CD4-positive, alpha-beta T cell treated with Interleukin-1 beta for 1 hour (primary cell): Measurements from ENCODE around the gene EFS.
"Not testable (repeated sequence)": the region's sequence is repeated elsewhere in the genome, so short reads cannot be mapped to it uniquely, and the experiment has no call there.

Experiments
- DNase-seq, 2 donors: peaks; one replicate each; pipeline ENCODE4 v3.0.0-alpha.2; 2020 to 2022

EFS gene

DNA sequence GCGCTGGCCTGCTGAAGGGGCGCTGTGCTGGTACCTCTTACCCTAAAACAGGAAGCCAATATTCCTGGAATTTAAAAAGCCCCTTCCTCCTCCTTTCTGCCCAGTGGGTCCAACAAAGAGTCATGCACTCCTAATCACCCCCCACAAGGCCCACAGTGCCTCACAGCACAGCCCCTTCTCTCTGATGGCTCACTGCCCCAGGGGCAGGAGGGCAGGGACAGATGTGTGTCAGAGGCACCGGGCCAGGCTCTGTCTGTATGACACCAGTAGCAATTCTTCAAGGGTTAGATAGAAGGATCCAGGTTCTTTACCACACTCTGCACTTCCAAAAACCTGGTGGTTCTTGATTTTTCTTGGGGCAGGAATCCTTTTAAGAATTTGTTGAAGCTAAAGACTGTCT lies 34.2 kb upstream of the EFS start:
- DNase-seq: no peak

DNA sequence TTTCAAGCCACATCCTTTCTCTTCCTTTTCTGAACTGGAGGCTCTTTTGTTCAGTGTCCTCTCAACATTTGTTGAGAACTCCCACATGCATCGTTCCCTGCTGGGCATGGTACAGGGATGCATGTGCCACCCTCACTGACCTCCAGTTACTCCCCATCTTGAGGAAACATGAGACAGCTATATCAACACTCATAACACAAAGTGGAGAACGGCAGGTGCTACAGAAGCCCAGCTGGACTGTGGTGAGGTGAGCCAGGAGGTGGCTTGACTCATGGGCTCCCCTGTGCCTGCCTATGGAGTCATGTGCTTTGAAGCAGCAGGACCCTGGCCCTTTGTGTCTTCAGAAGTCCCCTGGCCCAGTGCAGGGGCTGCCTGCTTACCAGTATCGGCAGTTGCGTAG lies 33.4 kb upstream of the EFS start:
- DNase-seq: no peak

DNA sequence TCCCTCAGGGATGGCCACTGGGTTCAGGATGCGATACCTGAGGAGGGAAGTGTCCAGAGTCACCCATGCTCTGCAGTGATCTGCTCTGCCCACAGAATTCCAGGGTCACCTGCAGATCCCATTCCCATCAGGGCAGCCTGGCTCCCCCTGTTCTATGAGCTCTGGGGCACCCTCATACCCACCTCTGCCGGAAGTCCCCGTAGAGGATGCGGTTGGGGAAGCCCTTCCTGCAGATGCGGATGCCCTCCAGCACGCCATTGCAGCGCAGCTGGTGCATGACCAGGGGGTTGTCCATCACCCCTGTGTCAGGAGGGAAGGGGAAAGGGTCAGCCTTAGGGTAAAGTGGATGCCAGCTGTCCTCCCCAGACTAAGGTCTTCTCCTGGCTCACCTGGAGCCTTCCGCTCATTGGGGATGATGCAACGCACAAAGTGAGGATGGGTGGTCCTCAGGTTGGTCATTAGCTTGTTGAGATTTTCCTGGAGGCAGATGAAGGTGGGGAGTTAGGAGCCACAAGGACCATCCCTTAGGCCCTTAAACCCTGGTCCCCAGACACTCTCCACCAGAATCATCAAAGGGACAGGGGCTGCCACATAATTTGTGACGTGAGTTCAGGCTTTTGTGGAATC lies 31.9 kb upstream of the EFS start:
- no peak for DNase-seq

DNA sequence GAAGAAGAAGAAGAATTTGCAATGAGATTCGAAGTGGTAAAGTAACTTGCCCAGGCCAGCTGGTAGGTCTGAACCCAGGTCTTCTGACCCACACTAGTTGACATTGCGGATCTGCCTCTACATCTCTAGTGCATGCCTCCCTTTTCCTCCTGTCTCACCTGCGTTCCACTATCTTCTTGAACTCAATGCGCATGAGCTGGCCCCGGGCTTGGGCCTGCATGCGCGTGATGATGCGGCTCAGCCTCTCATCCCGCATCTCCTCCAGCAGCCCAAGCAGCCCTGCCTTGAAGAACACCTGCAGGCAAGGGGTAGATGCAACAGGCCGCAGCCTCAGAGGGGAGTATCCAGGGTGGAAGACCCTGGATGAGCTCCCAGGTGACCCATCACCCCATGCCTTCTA lies 31.2 kb upstream of the EFS start:
- DNase-seq: no peak

DNA sequence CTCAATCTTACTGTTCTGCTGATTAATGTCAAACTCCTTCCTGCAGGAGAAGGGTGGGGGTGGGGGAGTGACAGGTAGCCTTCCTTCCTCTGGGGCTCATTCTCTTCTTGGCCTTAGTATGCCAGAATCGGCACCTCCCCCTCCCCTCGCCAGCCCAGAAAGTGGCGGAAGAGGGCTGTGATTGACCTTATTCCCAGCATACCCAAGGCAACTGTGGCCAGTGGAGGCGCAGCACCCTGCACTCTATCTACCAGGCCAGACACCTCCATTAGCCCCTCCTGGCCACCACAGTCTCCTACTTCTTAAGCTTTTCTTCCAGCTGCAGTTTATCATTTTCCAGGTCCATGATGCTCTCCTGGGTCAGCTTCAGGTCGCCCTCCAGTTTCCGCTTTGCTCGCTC lies 27.6 kb upstream of the EFS start:
- DNase-seq: no peak

DNA sequence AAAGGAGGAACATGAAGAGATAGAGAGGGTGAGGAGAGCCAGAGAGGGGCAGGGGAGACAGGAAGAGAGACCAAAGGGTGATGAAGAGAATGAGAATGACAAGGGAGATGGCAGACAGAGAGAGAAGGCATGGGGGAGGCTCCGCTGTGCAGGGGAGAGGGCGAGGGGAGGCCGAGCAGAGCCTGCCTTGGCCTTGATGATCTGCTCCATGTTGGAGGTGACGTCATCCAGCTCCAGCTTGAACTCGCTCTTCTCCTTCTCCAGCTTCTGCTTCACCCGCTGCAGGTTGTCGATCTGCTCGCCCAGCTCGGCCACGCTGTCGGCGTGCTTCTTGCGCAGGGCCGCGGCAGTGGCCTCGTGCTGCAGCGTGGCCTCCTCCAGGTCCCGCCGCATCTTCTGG lies 24.9 kb upstream of the EFS start:
- DNase-seq: not testable (repeated sequence)

DNA sequence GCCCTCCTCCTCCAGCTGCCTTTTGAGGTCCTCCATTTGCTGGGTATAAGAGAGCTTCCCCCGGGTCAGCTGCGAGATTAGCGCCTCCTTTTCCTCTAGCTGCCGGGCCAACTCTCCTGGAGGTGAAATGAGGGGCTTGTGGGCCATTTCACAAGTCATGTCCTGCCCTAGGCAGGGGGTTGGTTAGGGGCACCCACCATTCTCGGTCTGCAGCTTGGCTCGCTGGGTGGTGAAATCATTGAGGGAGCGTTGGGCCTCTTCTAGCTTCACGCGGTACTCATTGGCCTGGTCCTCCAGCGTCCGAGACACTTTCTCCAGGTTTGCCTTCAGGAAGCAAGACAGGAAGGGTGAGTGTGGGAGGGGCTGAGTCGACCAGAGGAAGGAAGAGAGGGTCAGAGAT lies 24.4 kb upstream of the EFS start:
- DNase-seq: no peak

DNA sequence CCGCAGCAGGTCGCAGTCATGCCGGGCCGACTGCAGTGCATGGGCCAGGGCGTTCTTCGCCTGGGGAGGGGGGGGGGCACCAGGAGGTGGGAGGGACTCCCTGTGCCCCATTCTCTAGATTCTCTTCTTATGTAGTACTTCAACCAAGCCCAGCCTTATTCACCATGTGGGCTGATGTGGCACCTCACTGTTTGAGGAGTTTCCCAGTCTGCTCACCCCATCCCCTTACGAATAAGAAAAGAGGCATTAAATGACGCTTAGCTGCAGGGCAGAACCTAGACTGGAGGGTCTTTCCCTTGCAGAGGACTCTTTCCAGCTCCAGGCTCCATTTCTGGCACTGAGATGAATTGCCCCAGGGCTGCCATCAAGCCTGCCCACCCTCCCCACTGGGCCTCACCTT lies 24.0 kb upstream of the EFS start:
- no peak for DNase-seq

DNA sequence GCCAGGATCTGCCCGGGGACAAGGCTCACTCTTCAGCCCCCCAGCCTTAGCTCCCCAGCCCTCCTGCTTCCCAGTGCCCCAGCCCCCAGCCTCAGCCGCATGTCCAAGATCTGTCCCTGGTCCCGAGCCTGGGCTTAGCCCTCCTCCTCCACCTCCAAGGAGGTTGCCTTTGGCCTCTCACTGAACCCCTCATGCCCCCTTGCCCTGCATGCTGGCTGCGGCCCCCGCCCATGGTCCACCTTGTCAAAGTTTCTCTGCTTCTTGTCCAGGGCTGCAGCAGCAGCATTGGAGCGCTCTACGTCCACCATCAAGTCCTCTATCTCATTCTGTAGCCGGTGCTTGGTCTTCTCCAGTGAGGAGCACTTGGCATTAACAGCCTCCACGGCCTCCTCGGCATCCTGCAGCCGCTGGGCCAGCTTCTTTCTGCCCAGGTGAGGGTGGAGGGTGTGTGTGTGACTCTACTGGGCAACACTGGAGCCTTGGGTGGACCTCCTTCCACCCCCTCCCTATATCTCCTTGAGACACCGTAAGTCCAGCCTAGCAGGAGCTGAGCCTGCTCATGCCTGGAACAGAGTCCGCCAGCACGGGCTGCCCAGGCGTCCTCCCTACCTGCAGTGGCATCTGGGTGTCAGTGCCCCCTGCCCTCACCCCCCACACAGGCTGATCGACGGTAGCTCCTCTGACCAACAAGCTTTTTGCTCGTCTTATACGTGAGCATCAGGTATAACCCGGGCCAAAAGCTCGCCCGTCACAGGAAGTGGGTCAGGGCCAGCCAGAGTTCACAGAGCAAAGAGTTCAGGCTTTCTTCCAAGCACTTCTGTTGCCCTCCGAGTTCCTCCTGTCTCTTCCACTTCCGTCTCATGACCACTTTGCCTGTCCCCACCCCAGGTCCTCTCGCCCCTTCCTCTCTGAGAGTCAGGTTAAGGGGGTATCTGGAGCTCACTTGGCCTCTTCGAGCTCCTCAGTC lies 23.2 kb upstream of the EFS start:
- DNase-seq: no peak

DNA sequence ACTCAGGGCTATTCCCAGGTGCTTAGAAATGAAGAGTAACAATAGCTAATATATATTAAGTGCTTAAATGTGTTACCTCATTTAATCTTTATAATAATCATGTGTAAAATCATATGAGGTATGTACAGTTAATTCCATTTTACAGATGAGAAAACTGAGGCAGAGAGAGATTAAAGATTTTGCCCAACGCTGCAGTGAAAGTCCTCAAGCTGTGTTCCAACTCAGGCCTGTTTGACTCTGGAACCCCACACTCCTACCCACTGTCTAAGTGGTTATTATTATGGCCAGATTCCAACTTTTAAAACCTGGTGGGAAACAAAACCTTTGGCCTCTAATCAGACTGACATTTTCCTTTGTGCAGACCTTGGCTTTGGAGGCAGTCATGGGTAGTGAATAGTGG lies 22.0 kb upstream of the EFS start:
- no peak for DNase-seq

DNA sequence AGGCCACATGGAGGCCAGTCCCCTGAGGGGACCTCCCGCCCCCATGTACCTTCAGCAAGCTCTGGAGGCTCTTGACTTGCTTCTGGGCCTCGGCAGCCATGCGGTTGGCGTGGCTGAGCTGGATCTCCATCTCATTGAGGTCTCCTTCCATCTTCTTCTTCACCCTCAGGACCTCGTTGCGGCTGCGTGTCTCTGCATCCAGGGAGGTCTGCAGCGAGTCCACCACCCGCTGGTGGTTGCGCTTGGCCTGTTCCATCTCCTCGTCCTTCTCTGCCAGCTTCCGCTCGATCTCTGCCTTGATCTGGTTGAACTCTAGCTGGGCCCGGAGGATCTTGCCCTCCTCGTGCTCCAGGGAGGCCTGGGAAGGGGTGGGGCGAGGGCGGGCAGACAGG lies 21.3 kb upstream of the EFS start:
- DNase-seq: not testable (repeated sequence)

DNA sequence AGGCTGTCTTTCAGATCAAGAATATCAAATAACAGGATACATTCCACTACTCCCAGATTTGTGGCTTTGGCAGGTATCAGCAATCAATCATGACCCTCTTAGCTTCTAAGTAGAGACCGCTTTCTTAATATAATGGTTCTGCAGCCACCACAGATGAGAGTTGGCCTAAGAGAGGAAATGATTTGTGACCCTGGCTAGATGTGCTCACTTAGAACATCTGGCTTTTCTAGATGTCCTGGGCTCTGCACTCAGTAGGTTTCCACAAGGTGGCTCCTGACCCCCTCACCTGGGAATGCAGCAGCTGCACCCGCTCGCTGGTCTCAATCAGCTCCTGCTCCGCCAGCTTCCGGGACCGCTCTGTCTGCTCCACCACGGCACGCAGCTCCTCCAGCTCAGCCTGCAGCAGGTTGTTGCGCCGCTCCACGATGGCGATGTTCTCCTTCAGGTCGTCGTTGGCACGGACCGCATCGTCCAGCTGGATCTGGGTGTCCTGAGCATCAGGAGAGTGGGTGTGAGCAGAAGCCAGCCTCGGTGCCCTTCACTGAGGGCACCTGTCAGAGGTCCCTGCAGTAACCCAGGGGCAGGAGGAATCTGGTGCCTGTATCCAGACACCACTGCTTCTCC lies 20.8 kb upstream of the EFS start:
- DNase-seq: no peak

DNA sequence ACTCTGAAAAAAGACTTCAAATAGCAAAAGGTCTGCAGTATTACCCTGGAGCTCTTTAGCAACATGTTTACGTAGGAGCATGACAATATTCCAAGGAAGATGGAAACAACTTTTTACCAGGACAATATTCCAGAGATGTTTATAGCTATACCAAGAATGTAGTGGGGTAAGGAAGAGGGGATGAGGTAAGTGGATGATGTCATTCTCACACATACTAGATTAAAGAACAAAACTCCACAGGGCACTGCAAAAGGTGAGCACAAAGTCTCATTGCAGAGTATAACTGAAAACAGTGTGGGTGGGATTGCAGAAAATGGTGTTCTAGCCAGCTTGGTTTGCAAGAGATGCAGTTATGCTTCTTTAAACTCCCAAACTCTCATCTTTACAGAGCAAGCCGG lies 20.3 kb upstream of the EFS start:
- DNase-seq: no peak

DNA sequence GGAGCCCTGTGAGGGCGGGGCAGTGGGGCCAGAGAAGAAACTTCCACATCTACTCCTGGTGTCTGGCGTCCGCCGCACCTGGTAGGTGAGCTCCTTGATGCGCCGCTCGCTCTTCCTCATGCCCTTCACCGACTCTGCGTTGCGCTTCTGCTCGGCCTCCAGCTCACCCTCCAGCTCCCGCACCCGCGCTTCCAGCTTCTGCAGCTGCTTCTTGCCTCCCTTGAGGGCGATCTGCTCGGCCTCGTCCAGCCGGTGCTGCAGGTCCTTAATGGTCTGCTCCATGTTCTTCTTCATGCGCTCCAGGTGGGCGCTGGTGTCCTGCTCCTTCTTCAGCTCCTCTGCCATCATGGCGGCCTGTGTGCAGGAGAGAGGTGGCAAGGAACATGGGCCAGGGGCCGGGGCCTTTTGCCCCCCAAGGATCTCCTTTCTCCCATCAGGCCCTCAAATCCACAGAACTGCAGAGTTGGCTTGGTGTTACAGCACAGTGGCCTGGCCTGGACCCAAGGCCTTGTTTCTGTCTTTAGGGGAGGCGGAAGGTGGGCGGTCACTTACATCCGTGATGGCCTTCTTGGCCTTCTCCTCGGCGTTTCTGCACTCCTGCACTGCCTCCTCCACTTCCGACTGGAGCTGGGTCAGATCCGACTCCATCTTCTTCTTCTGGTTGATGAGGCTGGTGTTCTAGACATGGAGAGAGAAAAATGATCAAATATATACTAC lies 19.6 kb upstream of the EFS start:
- no peak for DNase-seq

DNA sequence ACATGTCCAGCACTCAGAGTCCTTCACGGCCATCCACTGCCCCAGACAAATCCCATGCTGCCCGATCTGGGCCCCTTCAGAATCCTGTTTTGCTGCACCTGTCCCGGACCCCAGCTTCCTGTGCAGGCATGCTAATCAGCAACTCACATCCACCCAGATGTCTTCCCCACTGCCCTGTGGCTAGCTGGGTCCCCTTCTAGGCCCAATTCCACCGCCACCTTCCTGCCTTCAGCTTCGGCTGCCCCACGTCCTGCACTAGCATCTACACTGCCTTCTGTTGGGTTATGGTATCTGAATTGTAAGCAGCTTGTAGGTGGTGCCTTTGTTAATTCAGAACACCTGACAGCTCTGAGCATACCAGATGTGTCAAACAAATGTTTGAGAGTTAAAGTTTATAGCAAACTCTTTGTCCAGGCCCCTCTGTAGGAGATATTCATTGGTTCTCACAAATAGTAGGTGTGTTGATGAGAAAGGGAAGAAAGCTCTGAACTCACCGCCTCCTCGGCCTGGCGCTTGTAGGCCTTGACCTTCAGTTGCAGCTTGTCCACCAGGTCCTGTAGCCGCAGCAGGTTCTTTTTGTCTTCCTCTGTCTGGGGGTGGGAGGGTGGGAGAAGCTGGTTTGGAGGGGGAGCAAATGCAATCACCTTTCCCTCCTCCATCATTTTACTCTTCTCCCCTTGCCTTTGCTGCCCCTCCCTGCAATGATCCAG lies 17.9 kb upstream of the EFS start:
- DNase-seq: no peak

DNA sequence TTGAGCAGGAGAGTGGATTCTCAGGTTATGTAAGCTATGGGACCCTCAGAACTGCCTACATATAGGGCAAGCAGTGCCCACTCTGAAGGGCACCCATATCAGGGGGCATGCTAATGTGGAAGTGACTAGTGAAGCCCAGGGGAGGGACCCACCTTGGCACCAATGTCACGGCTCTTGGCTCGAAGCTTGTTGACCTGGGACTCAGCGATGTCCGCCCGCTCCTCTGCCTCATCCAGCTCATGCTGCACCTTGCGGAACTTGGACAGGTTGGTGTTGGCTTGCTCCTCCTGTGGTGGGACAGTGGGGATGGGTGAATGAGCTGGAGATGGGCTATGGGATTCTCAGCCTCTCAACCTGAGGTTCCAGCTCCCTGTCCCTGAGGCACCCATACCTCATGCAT lies 17.3 kb upstream of the EFS start:
- DNase-seq: no peak

DNA sequence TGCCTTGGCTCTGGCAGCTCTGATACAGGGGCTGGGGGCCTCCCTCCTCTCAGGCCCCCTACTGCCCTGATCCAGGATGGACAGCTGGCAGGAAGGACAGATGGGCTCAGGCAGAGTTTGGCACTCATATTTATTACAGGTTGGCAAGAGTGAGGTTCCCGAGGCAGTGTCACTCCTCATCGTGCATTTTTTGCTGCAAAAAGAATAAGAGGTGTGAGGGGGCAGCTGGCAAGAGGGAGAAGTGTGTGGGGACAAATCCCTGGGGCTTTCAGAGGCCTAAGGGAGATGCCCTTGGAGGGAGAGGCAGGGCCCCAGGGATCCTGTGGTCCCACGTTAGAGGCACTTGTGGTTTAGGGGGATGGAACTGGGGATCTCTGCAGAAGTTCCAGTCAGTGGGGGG lies 16.9 kb upstream of the EFS start:
- no peak for DNase-seq

DNA sequence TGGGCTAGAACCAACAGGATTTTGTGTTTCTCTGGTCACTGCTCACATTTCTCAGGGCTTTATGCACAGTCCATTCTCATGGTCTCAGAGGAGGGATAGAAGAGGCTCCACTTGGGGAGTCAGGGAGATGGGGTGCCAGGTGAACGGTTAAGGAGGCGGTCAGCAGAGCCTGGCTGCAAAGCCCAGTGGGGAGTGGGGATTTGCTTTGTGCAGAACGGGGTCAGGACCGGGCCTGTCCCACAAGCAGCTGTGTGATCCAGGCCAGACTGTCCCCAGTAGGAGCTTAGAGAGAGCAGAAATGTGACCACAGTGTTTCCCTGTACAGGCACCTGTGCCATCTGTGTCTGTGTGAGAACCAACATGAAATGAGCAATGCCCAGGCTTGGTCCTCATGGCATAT lies 16.0 kb upstream of the EFS start:
- DNase-seq: no peak

DNA sequence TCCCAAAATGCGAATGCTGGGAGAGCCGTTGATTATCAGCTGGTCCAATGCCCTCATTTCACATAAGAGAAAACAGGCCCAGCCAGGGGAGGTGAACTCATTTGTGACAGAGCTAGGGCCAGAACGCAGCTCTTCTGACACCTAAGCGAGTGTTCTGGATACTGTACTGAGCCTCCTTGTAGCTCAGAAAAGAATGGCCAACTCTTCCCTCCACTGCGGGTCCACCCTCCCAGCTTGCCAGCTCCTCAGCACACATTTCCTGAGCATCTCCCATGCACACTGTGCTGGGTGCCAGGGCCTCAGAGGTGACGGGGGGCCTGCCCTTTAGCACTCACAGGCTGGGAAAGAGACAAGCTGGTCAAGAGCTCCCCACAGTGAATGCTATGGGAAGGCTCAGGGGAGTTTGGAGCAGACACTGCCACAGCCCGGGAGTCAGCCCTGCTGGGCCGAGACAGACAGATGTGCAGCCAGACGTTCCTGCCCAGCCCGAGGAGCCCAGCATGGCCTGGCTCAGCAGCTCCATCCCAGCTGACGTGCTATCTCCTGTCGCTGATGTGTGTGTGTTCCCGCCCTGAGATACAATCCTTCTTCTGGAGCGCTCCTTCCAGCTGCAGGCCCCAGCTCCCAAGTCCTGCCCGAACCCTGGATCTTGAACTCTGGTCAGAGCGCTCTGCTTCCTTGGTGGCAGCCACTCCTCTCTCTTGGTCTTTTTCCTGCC lies 15.4 kb upstream of the EFS start:
- no peak for DNase-seq

DNA sequence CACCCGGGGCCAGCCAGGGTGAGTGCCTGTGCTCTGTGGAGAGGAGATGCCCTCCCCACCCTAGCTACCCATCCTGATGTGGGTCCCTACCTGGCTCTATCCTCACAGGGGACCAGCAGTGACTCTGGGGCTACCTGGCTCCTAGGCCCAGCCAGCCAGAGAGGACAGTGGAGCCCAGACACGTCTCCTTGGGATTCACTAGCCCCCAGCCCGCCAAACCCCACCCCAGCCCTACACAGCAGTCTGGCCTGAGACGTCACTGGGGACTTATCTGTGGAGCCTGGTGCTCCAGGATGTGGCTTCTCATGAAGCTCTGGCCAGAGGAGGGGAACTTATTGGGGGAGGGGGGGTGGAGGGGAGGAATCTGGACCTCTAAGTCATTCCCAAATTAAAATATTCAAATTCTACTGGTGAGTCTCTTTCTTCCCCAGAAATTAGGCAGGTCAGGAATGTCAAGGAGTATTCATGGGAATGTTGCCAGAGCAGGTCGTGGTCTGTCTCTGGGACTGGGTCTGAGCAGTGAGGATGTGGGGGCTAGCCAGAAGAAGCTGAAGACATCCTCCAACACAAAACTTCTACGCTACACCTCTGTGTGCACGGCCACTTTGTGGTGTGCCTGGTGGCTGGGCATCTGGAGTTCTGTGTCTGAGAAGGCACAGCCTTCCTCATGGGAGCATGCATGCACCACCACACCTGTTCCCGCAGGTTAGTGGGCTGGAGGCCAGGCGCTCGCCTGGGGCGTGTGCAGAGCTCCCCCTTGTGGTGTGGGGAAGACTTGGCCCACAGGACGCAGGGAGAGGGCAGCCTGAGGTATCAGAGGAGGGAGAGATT lies 14.6 kb upstream of the EFS start:
- DNase-seq: peak; percentile 62 to 71

DNA sequence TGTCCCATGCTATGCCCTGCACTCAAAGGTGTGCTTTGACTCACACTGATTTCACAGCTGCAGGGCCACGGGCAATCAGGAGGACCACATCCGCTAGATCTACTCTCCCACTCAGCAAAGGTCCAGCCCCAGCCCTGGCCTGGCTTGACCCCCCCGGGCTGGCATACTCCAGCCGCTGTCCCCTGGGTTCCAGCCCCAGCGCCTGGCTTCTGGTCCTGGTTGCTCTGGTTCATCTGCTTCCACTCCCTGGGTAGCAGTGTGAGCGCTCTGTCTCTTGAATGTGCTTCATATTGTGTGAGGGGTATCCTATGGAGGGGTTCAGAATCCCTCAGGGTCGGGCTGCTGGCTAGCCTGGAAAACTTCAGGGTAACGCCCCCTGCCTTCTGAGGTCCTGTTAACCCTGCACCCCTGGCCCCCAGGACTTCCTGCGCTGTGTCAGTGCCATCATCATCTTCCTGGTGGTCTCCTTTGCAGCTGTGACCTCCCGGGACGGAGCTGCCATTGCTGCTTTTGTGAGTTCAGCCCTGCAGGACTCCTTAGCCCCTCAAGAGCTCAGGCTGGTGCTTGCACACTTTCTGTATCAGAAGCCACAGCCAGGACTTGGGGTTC lies 13.7 kb upstream of the EFS start:
- no peak for DNase-seq
